Measurements from ENCODE around the gene TP53BP1. TPM values are rescaled to one million over a fixed set of nuclear protein-coding genes. Genes with fewer than 3 reads are reported as not detected.
A peak's percentile ranks its signal among the peaks of the same experiment; 100 is the strongest.

Gene TP53BP1
- total and polyA plus RNA-seq, 11 donors: 7.4 to 34.4 (median 27.4) TPM

DNA sequence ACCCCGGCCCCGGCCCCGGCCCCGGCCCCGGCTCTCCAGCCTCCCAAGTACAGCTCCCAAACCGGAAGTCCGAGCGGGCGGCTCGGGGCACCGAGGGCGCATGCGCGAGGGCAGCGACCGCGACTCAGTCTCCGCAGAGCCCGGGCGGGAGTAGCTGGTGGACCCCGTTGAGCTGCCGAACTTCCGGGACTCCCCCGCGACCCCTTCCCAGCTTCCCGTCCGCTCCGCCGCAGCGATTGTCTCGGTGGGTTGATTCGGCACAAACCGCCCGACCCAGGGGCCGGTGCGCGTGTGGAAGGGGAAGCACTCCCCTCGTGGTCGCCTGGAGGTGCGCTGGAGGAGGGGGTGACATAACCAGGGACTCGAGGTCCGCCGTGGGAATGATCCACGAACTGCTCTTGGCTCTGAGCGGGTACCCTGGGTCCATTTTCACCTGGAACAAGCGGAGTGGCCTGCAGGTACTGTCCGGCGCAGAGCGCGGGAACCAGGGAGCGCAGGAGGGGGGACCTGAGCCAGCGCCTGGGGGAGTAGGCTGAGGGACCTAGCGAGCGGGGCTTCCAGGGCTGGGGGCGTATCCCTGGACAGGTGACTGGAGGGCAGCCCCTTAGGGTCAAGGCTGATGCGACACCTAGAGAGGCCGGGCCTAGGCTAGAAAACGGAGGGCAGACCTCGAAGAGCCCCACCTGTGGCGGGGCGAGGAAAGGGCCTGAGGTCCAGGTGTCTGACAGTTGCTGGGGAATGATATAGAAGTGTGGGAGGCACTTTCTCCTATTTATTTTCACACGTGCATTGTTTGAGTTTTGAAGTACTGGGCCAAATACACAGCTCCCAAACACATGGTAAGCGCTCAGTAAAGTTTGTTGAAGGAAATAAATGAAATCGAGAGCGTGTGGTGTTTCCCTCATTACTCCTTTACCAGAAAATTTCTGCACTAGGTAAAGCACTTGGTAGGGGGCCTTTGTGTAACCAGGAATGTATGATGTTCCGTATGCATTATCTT lies 121.7 kb downstream of the TP53BP1 start, which contains the start of the genes TUBGCP4 and ZSCAN29:
TSS of gene TUBGCP4 (plus strand) at position 127 of the 1,000 bp plus-strand sequence. CDS start at position 381, 254 bp downstream.
TSS of gene ZSCAN29 (minus strand) at position 69 of the 1,000 bp plus-strand sequence. CDS start 1,130 bp downstream, outside the sequence.
- Histone ChIP-seq H3K27ac (peak within 1 kb of the TSS; percentile 6 to 86 (median 72)), H3K27me3 (no peaks in the 10 kb centered on the region), H3K36me3 (peaks cover 0 to 23% (median 13%) of the 10 kb centered on the region in 9 donors), H3K4me1 (peaks cover 0 to 44% (median 21%) of the 10 kb centered on the region in 12 donors), H3K4me3 (peak within 1 kb of the TSS; percentile 63 to 99 (median 82)), H3K9me3 (peaks cover 0 to 9% (median 0%) of the 10 kb centered on the region in 12 donors)
- WGBS, 4 donors: 3 to 6% (median 4%) methylated on average over 35 to 66 of the region's 66 CpGs
- DNase-seq: peak; percentile 81 to 94 (median 85)
- TF ChIP-seq POLR2A (IDR thresholded peaks at IDR 0.05): no peak
- TF ChIP-seq, protein P1, sequence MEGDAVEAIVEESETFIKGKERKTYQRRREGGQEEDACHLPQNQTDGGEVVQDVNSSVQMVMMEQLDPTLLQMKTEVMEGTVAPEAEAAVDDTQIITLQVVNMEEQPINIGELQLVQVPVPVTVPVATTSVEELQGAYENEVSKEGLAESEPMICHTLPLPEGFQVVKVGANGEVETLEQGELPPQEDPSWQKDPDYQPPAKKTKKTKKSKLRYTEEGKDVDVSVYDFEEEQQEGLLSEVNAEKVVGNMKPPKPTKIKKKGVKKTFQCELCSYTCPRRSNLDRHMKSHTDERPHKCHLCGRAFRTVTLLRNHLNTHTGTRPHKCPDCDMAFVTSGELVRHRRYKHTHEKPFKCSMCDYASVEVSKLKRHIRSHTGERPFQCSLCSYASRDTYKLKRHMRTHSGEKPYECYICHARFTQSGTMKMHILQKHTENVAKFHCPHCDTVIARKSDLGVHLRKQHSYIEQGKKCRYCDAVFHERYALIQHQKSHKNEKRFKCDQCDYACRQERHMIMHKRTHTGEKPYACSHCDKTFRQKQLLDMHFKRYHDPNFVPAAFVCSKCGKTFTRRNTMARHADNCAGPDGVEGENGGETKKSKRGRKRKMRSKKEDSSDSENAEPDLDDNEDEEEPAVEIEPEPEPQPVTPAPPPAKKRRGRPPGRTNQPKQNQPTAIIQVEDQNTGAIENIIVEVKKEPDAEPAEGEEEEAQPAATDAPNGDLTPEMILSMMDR (IDR thresholded peaks at IDR 0.05): peak in 5 of 12 donors; percentile 15 to 39 (median 17)
- peak; percentile 79 to 97 (median 96) for ATAC-seq
- intact Hi-C loops (cut with DNase I): no loop called here

DNA sequence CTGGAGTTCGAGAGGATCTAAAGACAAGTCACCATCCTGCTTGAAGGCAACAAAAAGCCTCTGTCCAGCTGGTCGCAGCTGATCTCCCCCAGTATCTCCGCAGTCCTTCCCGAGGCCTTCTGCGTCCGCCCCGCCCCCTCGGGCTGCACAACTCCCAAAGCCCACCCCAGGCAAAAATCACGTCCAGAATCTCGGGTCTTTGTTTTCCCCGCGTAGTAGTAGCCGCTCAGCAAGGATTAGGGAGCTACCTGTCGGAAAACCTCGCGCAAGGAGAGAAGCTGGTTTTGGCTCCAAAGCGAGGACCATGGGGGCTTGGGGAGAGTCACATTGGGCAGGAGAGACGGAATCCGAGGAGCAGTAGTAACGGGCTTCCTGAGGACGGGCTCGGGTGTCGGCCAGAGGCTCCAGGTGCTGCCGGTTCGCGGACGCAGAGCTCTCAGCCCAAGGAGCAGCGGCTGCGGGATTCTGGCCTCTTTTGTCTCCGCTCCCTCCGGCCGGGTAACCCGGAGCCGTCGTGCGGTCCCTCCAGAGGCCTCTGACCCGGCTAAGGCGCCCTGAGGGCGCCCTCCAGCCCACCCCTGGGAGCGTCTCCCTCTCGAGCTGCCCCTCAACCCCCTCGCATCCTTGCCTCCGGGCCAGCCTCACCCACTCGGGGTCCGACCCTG lies 122.5 kb downstream of the TP53BP1 start:
- no peaks in the 10 kb centered on the region for H3K27me3 ChIP-seq
- H3K4me3 ChIP-seq: peak overlapping the region; percentile 63 to 99 (median 82)
- WGBS, 4 donors: 1 to 2% (median 1%) methylated on average over 30 to 45 of the region's 45 CpGs
- peak; percentile 34 to 72 (median 63) for ATAC-seq
- peak in 4 of 5 donors; percentile 18 to 33 (median 24) for DNase-seq
- peak overlapping the region; percentile 6 to 86 (median 72) for H3K27ac ChIP-seq
- peaks cover 0 to 44% (median 21%) of the 10 kb centered on the region in 12 donors for H3K4me1 ChIP-seq
- peaks cover 0 to 13% (median 0%) of the 10 kb centered on the region in 12 donors for H3K9me3 ChIP-seq
- intact Hi-C loops (cut with DNase I): no loop called here
- TF ChIP-seq, protein P1 (IDR thresholded peaks at IDR 0.05): no peak
- TF ChIP-seq POLR2A (IDR thresholded peaks at IDR 0.05): no peak
- peaks cover 0 to 30% (median 20%) of the 10 kb centered on the region in 9 donors for H3K36me3 ChIP-seq

DNA sequence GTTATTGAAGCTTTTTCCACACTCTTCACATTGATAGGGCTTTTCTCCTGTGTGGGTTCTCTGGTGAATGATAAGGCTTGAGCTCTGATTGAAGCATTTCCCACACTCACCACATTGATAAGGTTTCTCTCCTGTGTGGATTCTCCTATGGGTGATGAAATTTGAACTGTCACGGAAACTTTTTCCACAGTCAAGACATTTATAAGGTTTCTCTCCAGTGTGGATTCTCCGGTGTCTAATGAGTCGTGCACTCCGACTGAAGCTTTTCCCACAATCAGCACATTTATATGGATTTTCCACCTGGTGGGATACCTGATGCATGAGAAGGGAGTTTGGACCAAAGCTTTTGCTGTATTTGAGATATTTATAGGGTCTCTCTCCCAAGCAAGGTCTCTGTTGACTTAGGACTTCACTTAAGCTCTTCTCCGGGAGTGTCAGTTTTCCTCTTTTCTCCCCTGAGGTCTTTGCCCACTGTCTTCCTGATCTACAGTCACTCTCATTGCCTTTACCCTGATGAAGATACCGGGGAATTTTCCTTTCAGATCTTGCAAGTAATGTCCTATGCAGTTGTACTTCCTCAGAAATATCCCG lies 131.5 kb downstream of the TP53BP1 start:
- 97 to 98% (median 98%) methylated on average over 7 of the region's 7 CpGs for WGBS, 4 donors
- Histone ChIP-seq H3K9me3 (peaks cover 0 to 87% (median 45%) of the 10 kb centered on the region in 12 donors), H3K36me3 (peaks cover 8 to 90% (median 76%) of the 10 kb centered on the region in 9 donors), H3K27ac (no peak overlapping the region), H3K4me3 (no peak overlapping the region), H3K27me3 (no peaks in the 10 kb centered on the region), H3K4me1 (peaks cover 0 to 4% (median 0%) of the 10 kb centered on the region in 12 donors)
- no peak for DNase-seq
- intact Hi-C loops (cut with DNase I): no loop called here
- ATAC-seq: no peak
- TF ChIP-seq POLR2A (IDR thresholded peaks at IDR 0.05): no peak
- TF ChIP-seq, protein P1 (IDR thresholded peaks at IDR 0.05): no peak

All from heart left ventricle (tissue), 16 donors.